DOHH2 (cell line): Measurements from ENCODE around the gene BATF.

Experiments used
- EZH2phosphoT487 ChIP-seq: fragments of 200-600 bp; sonication (generic); IDR thresholded peaks from 2 replicates; pipeline ENCODE4 v1.6.1; 2017; ENCODE audit warnings: borderline replicate concordance, mild to moderate bottlenecking, antibody characterized with exemption, low read length, moderate library complexity, mixed read lengths
- TF ChIP-seq, protein P1 (sequence below): fragments of 200-600 bp; sonication (generic); IDR thresholded peaks from one replicate; pipeline ENCODE4 v1.5.1; 2014; ENCODE audit warnings: antibody characterized with exemption, mild to moderate bottlenecking, low read depth, low read length; ENCODE audit not compliant: poor library complexity, severe bottlenecking

- TF ChIP-seq, protein P1, sequence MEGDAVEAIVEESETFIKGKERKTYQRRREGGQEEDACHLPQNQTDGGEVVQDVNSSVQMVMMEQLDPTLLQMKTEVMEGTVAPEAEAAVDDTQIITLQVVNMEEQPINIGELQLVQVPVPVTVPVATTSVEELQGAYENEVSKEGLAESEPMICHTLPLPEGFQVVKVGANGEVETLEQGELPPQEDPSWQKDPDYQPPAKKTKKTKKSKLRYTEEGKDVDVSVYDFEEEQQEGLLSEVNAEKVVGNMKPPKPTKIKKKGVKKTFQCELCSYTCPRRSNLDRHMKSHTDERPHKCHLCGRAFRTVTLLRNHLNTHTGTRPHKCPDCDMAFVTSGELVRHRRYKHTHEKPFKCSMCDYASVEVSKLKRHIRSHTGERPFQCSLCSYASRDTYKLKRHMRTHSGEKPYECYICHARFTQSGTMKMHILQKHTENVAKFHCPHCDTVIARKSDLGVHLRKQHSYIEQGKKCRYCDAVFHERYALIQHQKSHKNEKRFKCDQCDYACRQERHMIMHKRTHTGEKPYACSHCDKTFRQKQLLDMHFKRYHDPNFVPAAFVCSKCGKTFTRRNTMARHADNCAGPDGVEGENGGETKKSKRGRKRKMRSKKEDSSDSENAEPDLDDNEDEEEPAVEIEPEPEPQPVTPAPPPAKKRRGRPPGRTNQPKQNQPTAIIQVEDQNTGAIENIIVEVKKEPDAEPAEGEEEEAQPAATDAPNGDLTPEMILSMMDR: no peak
- no peak for TF ChIP-seq EZH2phosphoT487
These were observed 29.3 kb upstream of the BATF start for GRCh38 chr14:75492832-75493591.
